H9 (cell line): ENCODE results near the gene LBH. TPM values are rescaled to one million over a fixed set of nuclear protein-coding genes. Genes with fewer than 3 reads are reported as not detected.

Experiments used
- DNase-seq: peaks from one replicate; pipeline ENCODE4 v3.0.0-alpha.2; 2017
- H2AFZ ChIP-seq: one replicate; pipeline ENCODE4 v1.6.1; 2013; ENCODE audit warnings: mild to moderate bottlenecking, low read length, control low read depth, moderate library complexity
- H2AK5ac ChIP-seq: 2 replicates; pipeline ENCODE4 v1.6.1; 2013; ENCODE audit warnings: low read length, control low read depth, mixed read lengths; ENCODE audit not compliant: insufficient read length
- H2BK120ac ChIP-seq: one replicate; pipeline ENCODE4 v1.6.1; 2013; ENCODE audit warnings: low read depth, mild to moderate bottlenecking, low read length, control low read depth, inconsistent platforms; ENCODE audit not compliant: poor library complexity, severe bottlenecking
- H2BK12ac ChIP-seq: 2 replicates; pipeline ENCODE4 v1.6.1; 2013; ENCODE audit warnings: low read length, control low read depth, mixed read lengths, low read depth; ENCODE audit not compliant: insufficient read length
- H2BK15ac ChIP-seq: 2 replicates; pipeline ENCODE4 v1.6.1; 2013; ENCODE audit warnings: low read depth, low read length, control low read depth
- H2BK20ac ChIP-seq: one replicate; pipeline ENCODE4 v1.6.1; 2013; ENCODE audit warnings: low read depth, mild to moderate bottlenecking, low read length, control low read depth, inconsistent platforms; ENCODE audit not compliant: poor library complexity, severe bottlenecking
- H2BK5ac ChIP-seq: 2 replicates; pipeline ENCODE4 v1.6.1; 2013; ENCODE audit warnings: low read length, control low read depth, mixed read lengths; ENCODE audit not compliant: insufficient read length
- H3K14ac ChIP-seq: 2 replicates; pipeline ENCODE4 v1.6.1; 2013; ENCODE audit warnings: low read length, control low read depth; ENCODE audit not compliant: insufficient read depth
- H3K18ac ChIP-seq: 2 replicates; pipeline ENCODE4 v1.6.1; 2013; ENCODE audit warnings: low read depth, mild to moderate bottlenecking, mixed read lengths, low read length, control low read depth; ENCODE audit not compliant: insufficient read length
- H3K23ac ChIP-seq: 2 replicates; pipeline ENCODE4 v1.6.1; 2013; ENCODE audit warnings: low read length, control low read depth, mixed read lengths, low read depth; ENCODE audit not compliant: insufficient read length
- H3K23me2 ChIP-seq: 2 replicates; pipeline ENCODE4 v1.6.1; 2013; ENCODE audit warnings: low read depth, mild to moderate bottlenecking, mixed read lengths, low read length, control low read depth; ENCODE audit not compliant: insufficient read length, poor library complexity, severe bottlenecking
- H3K27ac ChIP-seq: 2 replicates; pipeline ENCODE4 v1.5.1; 2013; ENCODE audit warnings: low read length, control low read depth, mixed read lengths, low read depth; ENCODE audit not compliant: insufficient read length
- H3K27me3 ChIP-seq: 2 replicates; pipeline ENCODE4 v1.6.1; 2013; ENCODE audit warnings: low read length, control low read depth, inconsistent platforms; ENCODE audit not compliant: insufficient read depth
- H3K4ac ChIP-seq: 2 replicates; pipeline ENCODE4 v1.6.1; 2013; ENCODE audit warnings: low read depth, mild to moderate bottlenecking, control low read depth, inconsistent platforms, low read length, moderate library complexity
- H3K4me1 ChIP-seq: 2 replicates; pipeline ENCODE4 v1.6.1; 2013; ENCODE audit warnings: low read length, control low read depth, inconsistent platforms; ENCODE audit not compliant: insufficient read depth
- H3K4me2 ChIP-seq: 2 replicates; pipeline ENCODE4 v1.6.1; 2013; ENCODE audit warnings: low read length, control low read depth, mixed read lengths; ENCODE audit not compliant: insufficient read length, insufficient read depth
- H3K56ac ChIP-seq: 2 replicates; pipeline ENCODE4 v1.6.1; 2013; ENCODE audit warnings: low read depth, mild to moderate bottlenecking, mixed read lengths, low read length, control low read depth; ENCODE audit not compliant: insufficient read length
- H3K79me1 ChIP-seq: 2 replicates; pipeline ENCODE4 v1.6.1; 2013; ENCODE audit warnings: low read depth, mild to moderate bottlenecking, moderate library complexity, low read length, control low read depth, inconsistent platforms; ENCODE audit not compliant: insufficient read depth, poor library complexity, severe bottlenecking
- H3K79me2 ChIP-seq: 2 replicates; pipeline ENCODE4 v1.6.1; 2013; ENCODE audit warnings: low read length, control low read depth, inconsistent platforms; ENCODE audit not compliant: insufficient read depth
- H3K9ac ChIP-seq: 2 replicates; pipeline ENCODE4 v1.6.1; 2013; ENCODE audit warnings: low read length, control low read depth, mixed read lengths; ENCODE audit not compliant: insufficient read length; ENCODE audit errors: extremely low read depth
- H3K9me3 ChIP-seq: one replicate; pipeline ENCODE4 v1.6.1; 2013; ENCODE audit warnings: low read depth, low read length, inconsistent platforms; ENCODE audit not compliant: control insufficient read depth
- H3T11ph ChIP-seq: one replicate; pipeline ENCODE4 v1.6.1; 2013; ENCODE audit warnings: mild to moderate bottlenecking, low read length, control low read depth, inconsistent platforms
- H4K20me1 ChIP-seq: one replicate; pipeline ENCODE4 v1.6.1; 2013; ENCODE audit not compliant: control insufficient read depth, insufficient read length, insufficient read depth
- H4K5ac ChIP-seq: 2 replicates; pipeline ENCODE4 v1.6.1; 2013; ENCODE audit warnings: low read depth, mild to moderate bottlenecking, mixed read lengths, low read length, control low read depth; ENCODE audit not compliant: insufficient read length
- H4K8ac ChIP-seq: replicated peaks from 2 replicates; pipeline ENCODE4 v1.6.1; 2013; ENCODE audit warnings: low read length, control low read depth, mixed read lengths, low read depth; ENCODE audit not compliant: insufficient read length
- H4K91ac ChIP-seq: 2 replicates; pipeline ENCODE4 v1.6.1; 2013; ENCODE audit warnings: low read depth, mild to moderate bottlenecking, moderate library complexity, mixed read lengths, low read length, control low read depth; ENCODE audit not compliant: insufficient read length
- H3K27ac Mint-ChIP-seq, 3 experiments: 2 replicates in 2 of 3; 3 replicates in 1 of 3; pipeline ENCODE4 v1.8.0; 2020 to 2021; ENCODE audit warnings: mixed read lengths in 3 of 3, mild to moderate bottlenecking in 1 of 3, moderate library complexity in 1 of 3
- H3K27me3 Mint-ChIP-seq: 2 replicates; pipeline ENCODE4 v1.8.0; 2021; ENCODE audit warnings: low read depth, mild to moderate bottlenecking, moderate library complexity, mixed read lengths
- H3K36me3 Mint-ChIP-seq, 3 experiments: 2 replicates in 2 of 3; 3 replicates in 1 of 3; pipeline ENCODE4 v1.8.0; 2020 to 2021; ENCODE audit warnings: low read depth in 3 of 3, mixed read lengths in 3 of 3; ENCODE audit not compliant: insufficient read depth in 1 of 3
- H3K4me1 Mint-ChIP-seq, 2 experiments: 2 replicates each; pipeline ENCODE4 v1.8.0; 2020; ENCODE audit warnings: mixed read lengths in 2 of 2
- H3K4me3 Mint-ChIP-seq, 2 experiments: 2 replicates in 1 of 2; 3 replicates in 1 of 2; pipeline ENCODE4 v1.8.0; 2020 to 2021; ENCODE audit warnings: mild to moderate bottlenecking in 2 of 2, mixed read lengths in 2 of 2, moderate library complexity in 1 of 2
- H3K9me3 Mint-ChIP-seq, 2 experiments: 2 replicates in 1 of 2; 3 replicates in 1 of 2; pipeline ENCODE4 v1.8.0; 2020; ENCODE audit warnings: mild to moderate bottlenecking in 2 of 2, mixed read lengths in 2 of 2, moderate library complexity in 1 of 2
- WGBS: extraction: QIAGEN DNeasy Blood & Tissue Kit; methylation state at CpG from one replicate; pipeline ENCODE4 v1.1.7; 2013; ENCODE audit warnings: missing lambda C conversion rate, low lambda C conversion rate, mixed read lengths; ENCODE audit not compliant: insufficient read length; ENCODE audit errors: extremely low coverage; 5-methylcytosine and 5-hydroxymethylcytosine counted together
- total RNA-seq: library from RNA; stranded (reverse); gene quantifications from 2 replicates; pipeline ENCODE4 v1.2.1, GENCODE V29; 2021
- TF ChIP-seq, protein P1 (sequence below): fragments of 200-600 bp; sonication (generic); conservative IDR thresholded peaks from 3 replicates; pipeline ENCODE4 v1.8.0; 2021; ENCODE audit warnings: antibody characterized with exemption, mild to moderate bottlenecking

The LBH gene
- total RNA-seq, 1 experiment from 2014 or later = 53.0 TPM

DNA sequence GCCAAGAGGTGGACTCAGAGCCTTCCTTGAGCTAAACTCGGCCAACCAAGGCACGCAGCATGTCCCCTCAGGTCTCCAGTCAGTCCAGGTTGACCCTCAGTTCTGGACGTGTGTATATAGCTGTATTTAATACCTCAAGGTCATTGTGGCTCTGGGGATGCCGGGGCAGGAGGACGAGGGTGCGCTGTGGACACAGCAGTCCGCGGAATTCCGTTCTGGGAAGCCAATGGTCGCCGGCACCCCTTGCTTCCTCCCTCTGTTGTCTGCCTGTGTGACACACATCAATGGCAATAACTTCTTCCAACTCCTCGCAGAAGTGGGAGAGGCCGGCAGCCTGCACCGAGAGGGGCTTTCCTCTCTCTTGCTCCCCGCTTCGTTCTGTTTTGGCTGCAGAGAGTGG lies 27.7 kb downstream of the LBH start:
- no peak for DNase-seq
- H2BK15ac ChIP-seq = no peak overlapping the region
- no peaks in the 10 kb centered on the region for H3K27me3 ChIP-seq
- peaks cover 0 to 8% of the 10 kb centered on the region in 2 experiments; a peak in 3 of 5 replicates for H3K9me3 Mint-ChIP-seq
- H3K56ac ChIP-seq = no peak overlapping the region
- no peaks in the 10 kb centered on the region for H3K23me2 ChIP-seq
- no peak overlapping the region for H4K5ac ChIP-seq
- no peak overlapping the region for H3T11ph ChIP-seq
- peaks cover 4% of the 10 kb centered on the region; the same call in 1 of the 2 replicates for H3K27me3 Mint-ChIP-seq
- H3K9me3 ChIP-seq = no peaks in the 10 kb centered on the region
- no CpG with 5 or more reads among the region's 16 CpGs for WGBS
- H2BK12ac ChIP-seq = no peak overlapping the region
- H3K14ac ChIP-seq = no peak overlapping the region
- H2BK20ac ChIP-seq = no peak overlapping the region
- no peaks in the 10 kb centered on the region for H3K4me1 ChIP-seq
- H3K4ac ChIP-seq = no peak overlapping the region
- TF ChIP-seq, protein P1, sequence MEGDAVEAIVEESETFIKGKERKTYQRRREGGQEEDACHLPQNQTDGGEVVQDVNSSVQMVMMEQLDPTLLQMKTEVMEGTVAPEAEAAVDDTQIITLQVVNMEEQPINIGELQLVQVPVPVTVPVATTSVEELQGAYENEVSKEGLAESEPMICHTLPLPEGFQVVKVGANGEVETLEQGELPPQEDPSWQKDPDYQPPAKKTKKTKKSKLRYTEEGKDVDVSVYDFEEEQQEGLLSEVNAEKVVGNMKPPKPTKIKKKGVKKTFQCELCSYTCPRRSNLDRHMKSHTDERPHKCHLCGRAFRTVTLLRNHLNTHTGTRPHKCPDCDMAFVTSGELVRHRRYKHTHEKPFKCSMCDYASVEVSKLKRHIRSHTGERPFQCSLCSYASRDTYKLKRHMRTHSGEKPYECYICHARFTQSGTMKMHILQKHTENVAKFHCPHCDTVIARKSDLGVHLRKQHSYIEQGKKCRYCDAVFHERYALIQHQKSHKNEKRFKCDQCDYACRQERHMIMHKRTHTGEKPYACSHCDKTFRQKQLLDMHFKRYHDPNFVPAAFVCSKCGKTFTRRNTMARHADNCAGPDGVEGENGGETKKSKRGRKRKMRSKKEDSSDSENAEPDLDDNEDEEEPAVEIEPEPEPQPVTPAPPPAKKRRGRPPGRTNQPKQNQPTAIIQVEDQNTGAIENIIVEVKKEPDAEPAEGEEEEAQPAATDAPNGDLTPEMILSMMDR = no peak
- no peak overlapping the region for H2AFZ ChIP-seq
- no peak overlapping the region for H3K27ac ChIP-seq
- H3K23ac ChIP-seq = no peak overlapping the region
- no peak overlapping the region for H4K91ac ChIP-seq
- H3K4me3 Mint-ChIP-seq = no peak overlapping the region
- peaks cover 0 to 9% of the 10 kb centered on the region in 2 experiments; a peak in 3 of 4 replicates for H3K4me1 Mint-ChIP-seq
- H4K20me1 ChIP-seq = no peaks in the 10 kb centered on the region
- H3K27ac Mint-ChIP-seq = no peak overlapping the region; a peak in 1 of 7 replicates
- no peaks in the 10 kb centered on the region for H3K79me1 ChIP-seq
- H4K8ac ChIP-seq = no peak overlapping the region
- no peak overlapping the region for H2BK5ac ChIP-seq
- H3K9ac ChIP-seq = no peak overlapping the region
- no peak overlapping the region for H3K4me2 ChIP-seq
- no peak overlapping the region for H2BK120ac ChIP-seq
- no peak overlapping the region for H3K18ac ChIP-seq
- no peak overlapping the region for H2AK5ac ChIP-seq
- H3K36me3 Mint-ChIP-seq = peaks cover 13 to 38% (median 35%) of the 10 kb centered on the region in 3 experiments
- H3K79me2 ChIP-seq = no peaks in the 10 kb centered on the region
